GM12872 (cell line): ENCODE data around the gene GPRC5B.

Experiments
- TF ChIP-seq, protein P1 (sequence below): IDR thresholded peaks from 3 replicates; pipeline ENCODE4 v1.5.1; 2011; ENCODE audit warnings: low read depth, mild to moderate bottlenecking, low read length, moderate library complexity; ENCODE audit not compliant: insufficient read depth

GPRC5B gene

DNA sequence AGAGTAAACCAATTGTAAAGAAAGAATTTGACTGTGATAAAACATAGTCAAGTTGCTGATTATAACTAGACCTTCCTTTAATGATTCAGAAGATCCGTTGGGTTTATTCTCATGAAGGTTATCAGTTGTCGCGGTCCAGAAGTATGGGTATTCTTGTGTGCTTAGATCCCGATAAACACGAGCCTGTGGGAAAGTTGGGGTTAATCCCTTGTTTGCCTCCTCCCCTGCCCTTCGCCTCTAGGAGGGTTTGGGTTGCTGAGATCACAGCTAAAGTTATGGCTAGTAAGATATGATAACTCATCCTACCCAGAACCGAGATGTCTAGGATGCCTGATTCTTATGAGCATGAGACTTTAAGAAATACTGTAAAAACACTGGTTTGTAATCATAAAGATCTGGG lies 66.8 kb downstream of the GPRC5B start:
- TF ChIP-seq, protein P1, sequence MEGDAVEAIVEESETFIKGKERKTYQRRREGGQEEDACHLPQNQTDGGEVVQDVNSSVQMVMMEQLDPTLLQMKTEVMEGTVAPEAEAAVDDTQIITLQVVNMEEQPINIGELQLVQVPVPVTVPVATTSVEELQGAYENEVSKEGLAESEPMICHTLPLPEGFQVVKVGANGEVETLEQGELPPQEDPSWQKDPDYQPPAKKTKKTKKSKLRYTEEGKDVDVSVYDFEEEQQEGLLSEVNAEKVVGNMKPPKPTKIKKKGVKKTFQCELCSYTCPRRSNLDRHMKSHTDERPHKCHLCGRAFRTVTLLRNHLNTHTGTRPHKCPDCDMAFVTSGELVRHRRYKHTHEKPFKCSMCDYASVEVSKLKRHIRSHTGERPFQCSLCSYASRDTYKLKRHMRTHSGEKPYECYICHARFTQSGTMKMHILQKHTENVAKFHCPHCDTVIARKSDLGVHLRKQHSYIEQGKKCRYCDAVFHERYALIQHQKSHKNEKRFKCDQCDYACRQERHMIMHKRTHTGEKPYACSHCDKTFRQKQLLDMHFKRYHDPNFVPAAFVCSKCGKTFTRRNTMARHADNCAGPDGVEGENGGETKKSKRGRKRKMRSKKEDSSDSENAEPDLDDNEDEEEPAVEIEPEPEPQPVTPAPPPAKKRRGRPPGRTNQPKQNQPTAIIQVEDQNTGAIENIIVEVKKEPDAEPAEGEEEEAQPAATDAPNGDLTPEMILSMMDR, result no peak

DNA sequence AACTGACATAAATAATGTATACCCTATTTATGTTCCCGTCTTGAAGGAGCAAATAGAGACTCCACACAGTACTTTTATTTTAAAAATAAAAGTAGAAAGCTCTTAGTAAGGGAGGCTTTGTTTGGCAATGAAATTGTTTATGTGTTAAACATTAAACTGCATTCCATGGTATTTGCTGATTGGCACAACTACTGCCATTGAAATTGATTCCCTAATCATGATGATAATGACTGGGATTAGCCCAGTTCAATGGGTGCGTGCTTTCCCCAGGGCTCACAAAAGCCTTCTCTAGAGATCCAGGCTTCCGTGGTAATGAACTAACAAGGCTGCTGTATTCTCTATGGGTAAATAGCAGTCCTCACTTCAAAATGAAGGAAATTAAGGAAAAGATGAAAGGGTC lies 67.5 kb downstream of the GPRC5B start:
- TF ChIP-seq, protein P1, result no peak

DNA sequence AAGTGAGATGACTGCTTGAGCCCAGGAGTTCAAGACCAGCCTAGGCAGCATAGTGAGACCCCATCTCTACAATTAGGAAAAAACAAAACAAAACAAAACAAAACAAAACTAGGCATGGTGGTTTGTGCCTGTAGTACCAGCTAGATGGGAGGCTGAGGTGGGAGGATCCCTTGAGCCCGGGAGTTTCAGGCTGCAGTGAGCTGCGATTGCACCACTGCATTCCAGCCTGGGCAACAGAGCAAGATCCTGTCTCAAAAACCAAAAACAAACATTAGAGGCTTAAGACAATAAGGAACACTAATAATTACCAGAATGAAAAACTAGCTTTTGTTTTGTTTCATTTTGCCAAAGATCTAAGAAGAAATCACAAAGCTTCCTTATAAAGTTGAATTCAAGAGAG lies 69.2 kb downstream of the GPRC5B start:
- TF ChIP-seq, protein P1, result no peak

DNA sequence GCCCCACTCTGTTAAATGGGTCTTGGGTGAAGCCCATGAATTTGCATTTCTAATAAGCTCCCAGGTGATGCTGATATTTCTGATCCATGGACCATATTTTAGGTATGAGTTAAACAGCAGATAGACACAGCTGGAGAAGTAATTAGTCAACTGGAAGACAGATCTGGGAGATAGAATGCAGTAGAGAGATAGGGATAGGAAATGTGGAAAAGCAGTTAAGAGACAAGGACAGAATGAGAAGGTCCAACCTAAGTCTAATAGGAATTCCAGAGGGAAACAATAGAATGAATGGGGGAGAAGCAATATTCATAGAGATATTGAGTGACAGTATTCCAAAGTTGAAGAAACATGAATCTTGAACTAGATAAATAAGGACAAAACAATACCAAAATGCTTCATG lies 71.7 kb downstream of the GPRC5B start:
- TF ChIP-seq, protein P1, result no peak

DNA sequence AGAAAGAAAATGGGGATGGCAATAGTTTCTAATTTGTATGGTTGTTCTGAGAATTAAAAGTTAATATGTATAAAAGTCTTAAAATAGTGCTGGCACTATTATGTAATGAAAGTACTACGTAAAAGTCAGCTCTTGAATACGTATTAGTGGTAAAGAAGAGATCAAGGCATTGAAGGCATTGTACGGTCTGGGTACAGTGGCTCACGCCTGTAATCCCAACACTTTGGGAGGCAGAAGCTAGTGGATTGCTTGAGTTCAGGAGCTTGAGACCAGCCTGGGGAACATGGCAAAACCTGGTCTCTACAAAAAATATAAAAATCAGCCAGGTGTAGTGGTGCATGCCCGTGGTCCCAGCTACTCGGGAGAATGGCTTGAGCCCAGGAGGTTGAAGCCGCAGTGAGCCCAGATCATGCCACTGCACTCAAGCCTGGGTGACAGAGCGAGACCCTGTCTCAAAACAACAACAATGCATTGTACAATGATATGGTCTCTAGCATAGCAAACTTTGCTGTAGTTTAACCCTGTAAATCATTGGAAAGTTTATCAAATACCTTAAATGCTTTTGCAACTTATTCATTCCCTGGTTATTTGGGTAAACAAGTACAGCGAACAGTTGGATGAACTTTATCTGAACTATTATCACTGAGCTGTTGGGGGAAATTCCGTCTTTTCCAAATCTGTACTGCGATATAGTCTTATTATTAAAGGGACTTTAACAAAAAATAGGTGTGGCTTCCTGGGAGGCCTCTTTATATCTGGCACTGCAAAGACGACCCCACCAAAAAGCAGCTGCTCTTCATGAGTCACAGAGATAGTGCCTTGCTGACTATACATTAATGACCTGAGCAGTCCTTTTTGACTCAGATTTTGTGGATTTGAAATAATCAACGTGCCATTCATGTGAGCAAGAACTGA lies 73.6 kb downstream of the GPRC5B start:
- TF ChIP-seq, protein P1, result no peak

DNA sequence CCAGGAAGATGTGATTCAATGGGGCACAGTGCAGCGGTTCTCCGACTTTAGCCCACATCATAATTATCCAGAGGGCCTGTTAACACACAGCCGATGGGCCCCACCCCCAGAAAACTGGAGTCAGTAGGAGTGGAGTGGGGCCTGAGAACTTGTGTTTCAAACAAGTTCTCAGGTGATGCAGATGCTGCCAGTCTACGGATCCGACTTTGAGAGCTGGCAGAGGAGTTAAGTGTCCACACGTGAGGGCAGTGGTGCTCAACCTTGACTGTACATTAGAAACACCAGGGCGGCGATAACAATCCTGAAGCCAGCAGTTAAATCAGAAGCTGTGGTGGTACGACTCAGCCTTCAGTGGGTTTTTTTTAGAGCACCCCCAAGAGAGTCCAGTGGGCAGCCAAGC lies 75.0 kb downstream of the GPRC5B start:
- TF ChIP-seq, protein P1, result no peak

DNA sequence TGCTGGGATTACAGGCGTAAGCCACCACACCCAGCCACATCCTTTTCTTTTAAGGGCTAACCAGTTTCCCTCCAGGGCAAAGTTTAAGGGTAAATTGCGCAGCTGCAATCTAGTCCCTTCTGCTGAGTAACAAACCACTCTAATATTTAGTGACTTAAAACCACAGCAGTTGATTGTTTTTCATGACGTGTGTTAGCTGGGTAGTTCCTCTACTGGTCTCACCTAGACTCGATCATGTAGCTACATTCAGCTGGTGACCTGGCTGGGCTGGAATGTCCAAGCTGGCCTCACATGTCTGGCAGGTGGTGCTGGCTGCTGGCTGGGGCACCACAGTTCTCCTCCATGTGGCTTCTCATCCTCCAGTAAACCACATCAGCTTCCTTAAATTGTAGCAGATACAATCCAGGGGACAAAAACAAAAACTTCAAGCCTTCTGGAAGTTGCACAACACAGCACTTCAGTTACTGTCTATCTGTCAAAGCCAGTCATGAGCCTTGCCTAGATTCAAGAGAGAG lies 75.5 kb downstream of the GPRC5B start:
- TF ChIP-seq, protein P1, result no peak
